Retinal pigment epithelial cell (primary cell): ENCODE measurements around the gene MCAT.

ENCODE experiments used
- DNase-seq: peaks from one replicate; pipeline ENCODE4 v3.0.0-alpha.2; 2010; ENCODE audit warnings: low read depth
- H3K4me3 ChIP-seq: 2 replicates; pipeline ENCODE4 v1.5.1; 2011; ENCODE audit warnings: mild to moderate bottlenecking, low read length, control low read depth, moderate library complexity
- CTCF ChIP-seq: conservative IDR thresholded peaks from 2 replicates; pipeline ENCODE4 v1.5.1; 2011; ENCODE audit warnings: low read depth, low read length, control low read depth, inconsistent platforms

The MCAT gene, protein sequence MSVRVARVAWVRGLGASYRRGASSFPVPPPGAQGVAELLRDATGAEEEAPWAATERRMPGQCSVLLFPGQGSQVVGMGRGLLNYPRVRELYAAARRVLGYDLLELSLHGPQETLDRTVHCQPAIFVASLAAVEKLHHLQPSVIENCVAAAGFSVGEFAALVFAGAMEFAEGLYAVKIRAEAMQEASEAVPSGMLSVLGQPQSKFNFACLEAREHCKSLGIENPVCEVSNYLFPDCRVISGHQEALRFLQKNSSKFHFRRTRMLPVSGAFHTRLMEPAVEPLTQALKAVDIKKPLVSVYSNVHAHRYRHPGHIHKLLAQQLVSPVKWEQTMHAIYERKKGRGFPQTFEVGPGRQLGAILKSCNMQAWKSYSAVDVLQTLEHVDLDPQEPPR

GRCh38 chr22:43142880-43143562, at the start of gene MCAT:
Gene MCAT (minus strand): TSS chr22:43143398. CDS start chr22:43143348, 50 bp downstream.
- TF ChIP-seq CTCF = no peak
- DNase-seq = no peak

DNA sequence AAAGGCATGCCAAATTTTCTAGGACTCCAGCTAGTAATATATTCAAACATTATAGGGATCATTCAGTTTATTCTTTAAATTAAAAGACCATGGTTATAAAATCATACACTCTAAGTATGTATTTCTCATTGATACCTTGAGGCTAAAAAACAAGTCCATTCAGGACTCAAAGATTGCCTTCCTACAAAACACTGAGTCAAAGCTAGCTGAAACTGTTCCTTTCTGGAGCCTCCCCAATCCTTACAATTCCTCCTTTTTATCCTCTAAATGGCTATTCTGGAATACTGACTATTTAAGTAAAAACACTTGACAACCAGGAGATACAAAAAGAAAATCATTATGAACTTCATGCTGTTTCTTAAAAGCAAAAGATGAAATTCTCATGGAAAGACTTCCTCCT, 48.6 kb upstream of the MCAT start:
- no peak for TF ChIP-seq CTCF
- H3K4me3 ChIP-seq = no peak overlapping the region
- no peak for DNase-seq

More at GRCh38 chr22:43142880-43143562, at the start of gene MCAT:
- H3K4me3 ChIP-seq = peak within 1 kb of the TSS; percentile 79

GRCh38 chr22:43188829-43189545, 45.8 kb upstream of the MCAT start:
- H3K4me3 ChIP-seq = no peak overlapping the region
- TF ChIP-seq CTCF = no peak
- no peak for DNase-seq

DNA sequence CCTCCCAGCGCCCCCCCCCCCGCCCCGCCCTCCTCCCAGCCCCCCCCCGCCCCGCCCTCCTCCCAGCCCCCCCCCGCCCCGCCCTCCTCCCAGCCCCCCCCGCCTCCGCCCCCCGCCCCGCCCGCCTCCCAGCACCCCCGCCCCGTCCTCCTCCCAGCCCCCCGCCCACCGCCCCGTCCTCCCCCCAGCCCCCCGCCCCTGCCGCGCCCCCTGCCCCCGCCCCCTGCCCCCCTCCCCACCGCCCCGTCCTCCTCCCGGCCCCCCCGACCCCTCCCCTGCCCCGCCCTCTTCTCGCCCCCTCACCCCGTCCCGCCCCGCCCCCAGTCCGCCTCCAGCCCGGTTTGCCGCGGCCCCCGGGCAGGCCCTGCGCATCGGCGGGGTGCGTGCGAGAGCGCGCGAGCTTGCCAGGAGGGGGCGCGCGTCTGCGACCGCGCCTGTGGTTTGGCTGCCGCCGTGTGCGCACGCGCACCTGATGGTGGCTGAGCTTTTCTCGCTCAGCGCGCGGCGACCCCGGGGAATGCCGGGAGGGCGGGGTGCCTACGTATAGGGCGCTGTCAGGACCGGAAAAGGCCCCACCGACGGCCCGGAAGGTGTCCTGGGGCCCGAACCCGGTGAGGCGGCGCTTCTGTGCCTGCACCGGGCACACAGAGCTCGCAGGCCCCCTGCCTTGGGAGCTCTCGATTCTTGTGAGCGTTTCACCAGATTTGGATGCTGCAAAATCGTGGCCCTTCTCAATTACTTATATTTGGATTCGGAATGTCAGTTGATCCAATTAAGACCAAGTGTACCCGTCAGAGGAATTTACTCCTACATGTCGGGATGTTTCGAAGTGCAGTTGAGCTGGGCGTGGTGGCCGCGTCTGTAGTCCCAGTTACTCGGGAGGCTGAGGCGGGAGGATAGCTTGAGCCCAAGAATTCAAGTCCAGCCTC, 44.2 kb upstream of the MCAT start:
- DNase-seq = peak; percentile 72
- peak overlapping the region; percentile 61 for H3K4me3 ChIP-seq
- peak; percentile 46 for TF ChIP-seq CTCF

GRCh38 chr22:43186272-43187170, 43.3 kb upstream of the MCAT start, which contains the start of gene TTLL12:
Gene TTLL12 (minus strand): TSS chr22:43187134. CDS start chr22:43187069, 65 bp downstream.
- TF ChIP-seq CTCF = no peak
- H3K4me3 ChIP-seq = peak within 1 kb of the TSS; percentile 74
- DNase-seq = no peak
